ENCODE results near the gene SURF4.
"Not testable (repeated sequence)": the region's sequence is repeated elsewhere in the genome, so short reads cannot be mapped to it uniquely, and the experiment has no call there.

SURF4 gene

DNA sequence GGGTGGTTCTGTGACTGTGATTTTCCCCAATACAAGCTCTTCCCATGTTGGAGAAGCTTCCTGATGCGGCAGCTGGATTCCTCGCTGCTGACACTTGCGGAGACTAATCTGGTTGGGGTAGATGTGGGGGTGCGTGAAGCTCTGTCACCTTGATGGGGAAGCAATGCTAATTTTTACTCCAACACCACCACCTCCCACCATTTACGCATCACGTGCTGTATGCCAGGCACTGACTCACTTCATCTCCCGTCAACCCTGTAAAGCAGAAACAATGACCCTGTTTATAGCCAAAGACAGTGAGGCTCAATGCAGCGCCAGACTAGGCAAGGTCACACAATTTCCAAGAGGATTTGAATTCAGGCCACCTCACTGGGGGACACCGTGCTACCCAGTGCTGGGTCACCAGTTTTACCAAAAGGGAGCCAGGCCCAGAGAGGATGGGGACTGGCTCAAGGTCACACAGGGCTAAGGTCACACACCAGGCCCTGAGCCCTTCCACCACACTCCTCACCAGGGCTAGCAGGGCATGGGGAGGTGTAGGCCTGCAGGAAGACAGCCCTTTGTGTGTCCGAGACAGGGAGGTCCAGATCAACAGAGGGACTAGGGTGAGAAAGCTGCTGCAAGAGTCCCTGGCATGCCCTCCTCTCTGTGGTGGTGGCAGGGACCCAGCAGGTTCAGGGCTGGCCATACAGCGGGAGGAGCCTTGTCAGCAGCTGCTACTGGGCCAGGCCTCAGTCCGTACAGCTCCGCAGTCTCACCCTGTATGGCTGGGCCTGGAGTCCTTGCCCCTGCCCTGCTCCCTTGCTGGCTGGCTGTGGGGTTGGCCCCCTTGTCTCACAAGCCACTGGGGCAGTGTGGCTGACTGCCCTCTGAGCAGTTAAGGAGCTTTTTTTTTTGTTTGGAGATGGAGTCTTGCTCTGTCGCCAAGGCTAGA is 3.6 kb upstream of the SURF4 start:
- no peak for DNase-seq (ENCODE audit: low read depth)
- H3K4me3 ChIP-seq (replicated peaks; ENCODE audit: low read depth, low read length), result no peak overlapping the region
- TF ChIP-seq, protein P1, sequence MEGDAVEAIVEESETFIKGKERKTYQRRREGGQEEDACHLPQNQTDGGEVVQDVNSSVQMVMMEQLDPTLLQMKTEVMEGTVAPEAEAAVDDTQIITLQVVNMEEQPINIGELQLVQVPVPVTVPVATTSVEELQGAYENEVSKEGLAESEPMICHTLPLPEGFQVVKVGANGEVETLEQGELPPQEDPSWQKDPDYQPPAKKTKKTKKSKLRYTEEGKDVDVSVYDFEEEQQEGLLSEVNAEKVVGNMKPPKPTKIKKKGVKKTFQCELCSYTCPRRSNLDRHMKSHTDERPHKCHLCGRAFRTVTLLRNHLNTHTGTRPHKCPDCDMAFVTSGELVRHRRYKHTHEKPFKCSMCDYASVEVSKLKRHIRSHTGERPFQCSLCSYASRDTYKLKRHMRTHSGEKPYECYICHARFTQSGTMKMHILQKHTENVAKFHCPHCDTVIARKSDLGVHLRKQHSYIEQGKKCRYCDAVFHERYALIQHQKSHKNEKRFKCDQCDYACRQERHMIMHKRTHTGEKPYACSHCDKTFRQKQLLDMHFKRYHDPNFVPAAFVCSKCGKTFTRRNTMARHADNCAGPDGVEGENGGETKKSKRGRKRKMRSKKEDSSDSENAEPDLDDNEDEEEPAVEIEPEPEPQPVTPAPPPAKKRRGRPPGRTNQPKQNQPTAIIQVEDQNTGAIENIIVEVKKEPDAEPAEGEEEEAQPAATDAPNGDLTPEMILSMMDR (IDR thresholded peaks at IDR 0.05; ENCODE audit: low read length, missing control alignments), result no peak

DNA sequence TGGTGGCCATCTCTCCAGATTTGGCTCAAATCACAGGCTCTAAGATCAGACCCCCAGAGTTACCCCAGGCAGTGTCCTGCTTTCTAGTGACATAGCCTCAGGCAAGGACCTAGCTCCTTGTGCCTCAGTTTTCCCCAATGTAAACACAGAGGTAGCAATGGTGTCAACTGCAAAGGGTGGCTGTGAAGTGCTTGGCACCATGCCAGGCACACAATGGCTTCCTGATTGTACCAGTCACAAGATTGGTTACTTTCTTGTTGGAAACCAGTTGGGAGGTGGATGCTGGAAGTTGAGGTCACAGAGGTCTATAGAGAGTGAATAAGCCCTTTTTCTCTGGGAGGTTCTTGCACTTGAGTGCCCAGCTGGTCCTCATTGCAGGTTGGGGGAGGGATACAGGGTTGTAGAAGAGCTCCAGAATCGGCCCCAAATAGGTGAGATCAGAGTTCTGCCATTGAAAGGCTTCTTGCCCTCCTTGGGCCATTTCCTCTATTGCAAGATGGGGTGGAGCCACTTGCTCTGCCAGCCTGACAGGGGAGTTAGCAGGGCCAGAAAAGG is 2.6 kb upstream of the SURF4 start:
- no peak overlapping the region for H3K4me3 ChIP-seq (replicated peaks; ENCODE audit: low read depth, low read length)
- TF ChIP-seq, protein P1 (IDR thresholded peaks at IDR 0.05; ENCODE audit: low read length, missing control alignments), result no peak
- DNase-seq (ENCODE audit: low read depth), result no peak

DNA sequence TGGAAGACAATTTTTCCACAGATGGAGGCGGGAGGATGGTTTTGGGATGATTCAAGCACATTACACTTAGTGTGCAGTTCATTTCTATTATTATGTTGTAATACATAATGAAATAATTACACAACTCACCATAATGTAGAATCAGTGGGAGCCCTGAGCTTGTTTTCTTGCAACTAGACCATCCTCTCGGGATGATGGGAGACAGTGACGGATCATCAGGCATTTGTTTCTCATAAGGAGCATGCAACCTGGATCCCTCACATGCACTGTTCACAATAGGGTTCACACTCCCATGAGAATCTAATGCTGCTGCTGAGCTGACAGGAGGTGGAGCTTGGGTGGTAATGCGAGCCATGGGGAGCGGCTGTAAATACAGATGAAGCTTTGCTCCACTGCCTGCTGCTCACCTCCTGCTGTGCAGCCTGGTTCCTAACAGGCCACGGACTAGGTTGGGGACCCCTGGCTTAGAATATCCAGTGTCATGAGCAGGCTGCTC is 1.9 kb upstream of the SURF4 start:
- no peak overlapping the region for H3K4me3 ChIP-seq (replicated peaks; ENCODE audit: low read depth, low read length)
- TF ChIP-seq, protein P1 (IDR thresholded peaks at IDR 0.05; ENCODE audit: low read length, missing control alignments), result no peak
- DNase-seq (ENCODE audit: low read depth), result peak; percentile 31

DNA sequence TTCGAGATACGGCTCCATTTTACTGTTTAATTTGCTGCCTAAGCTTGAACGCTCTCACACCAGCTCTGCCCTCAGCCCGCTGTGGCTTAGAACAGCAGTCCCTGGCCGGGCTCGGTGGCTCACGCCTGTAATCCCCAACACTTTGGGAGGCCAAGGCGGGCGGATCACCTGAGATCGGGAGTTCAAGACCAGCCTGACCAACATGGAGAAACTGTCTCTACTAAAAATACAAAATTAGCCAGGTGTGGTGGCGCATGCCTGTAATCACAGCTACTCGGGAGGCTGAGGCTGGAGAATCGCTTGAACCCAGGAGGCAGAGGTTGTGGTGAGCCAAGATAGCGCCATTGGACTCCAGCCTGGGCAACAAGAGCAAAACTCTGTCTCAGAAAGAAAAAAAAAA is 1.4 kb upstream of the SURF4 start:
- not testable (repeated sequence) for DNase-seq (ENCODE audit: low read depth); H3K4me3 ChIP-seq (replicated peaks; ENCODE audit: low read depth, low read length)

DNA sequence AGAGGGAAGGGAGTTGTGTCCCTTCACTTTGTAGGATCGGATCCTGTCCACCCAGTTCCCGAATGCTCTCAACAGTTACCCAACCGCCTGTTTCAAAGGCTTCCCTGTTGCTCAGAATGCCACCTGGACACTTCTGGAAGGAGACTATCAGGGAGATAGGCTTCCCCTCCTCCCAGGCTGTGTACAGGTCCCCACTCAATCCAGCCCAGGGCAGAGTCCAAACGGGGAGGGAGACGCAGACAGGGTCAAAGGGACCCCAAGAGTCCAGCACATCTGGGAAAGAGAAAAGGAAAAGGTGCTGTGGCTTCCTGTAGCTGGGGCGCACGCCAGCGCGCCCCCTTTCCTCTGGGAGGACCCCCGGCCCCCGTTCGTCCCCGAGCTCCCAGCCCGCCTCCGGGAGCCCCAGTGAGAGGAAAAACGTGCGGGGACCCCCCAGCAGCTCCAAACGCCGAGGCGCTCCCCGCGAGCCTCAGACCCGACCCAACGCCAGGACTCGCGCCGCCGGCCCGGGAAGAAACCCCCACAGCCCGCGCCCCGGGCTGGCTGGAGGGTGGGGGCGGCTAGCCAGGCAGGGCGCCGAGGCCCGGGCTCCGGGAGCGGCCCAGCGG is 640 bp downstream of the SURF4 start:
- TF ChIP-seq, protein P1 (IDR thresholded peaks at IDR 0.05; ENCODE audit: low read length, missing control alignments), result no peak
- H3K4me3 ChIP-seq (replicated peaks; ENCODE audit: low read depth, low read length), result peak overlapping the region; percentile 90
- peak; percentile 44 for DNase-seq (ENCODE audit: low read depth)

DNA sequence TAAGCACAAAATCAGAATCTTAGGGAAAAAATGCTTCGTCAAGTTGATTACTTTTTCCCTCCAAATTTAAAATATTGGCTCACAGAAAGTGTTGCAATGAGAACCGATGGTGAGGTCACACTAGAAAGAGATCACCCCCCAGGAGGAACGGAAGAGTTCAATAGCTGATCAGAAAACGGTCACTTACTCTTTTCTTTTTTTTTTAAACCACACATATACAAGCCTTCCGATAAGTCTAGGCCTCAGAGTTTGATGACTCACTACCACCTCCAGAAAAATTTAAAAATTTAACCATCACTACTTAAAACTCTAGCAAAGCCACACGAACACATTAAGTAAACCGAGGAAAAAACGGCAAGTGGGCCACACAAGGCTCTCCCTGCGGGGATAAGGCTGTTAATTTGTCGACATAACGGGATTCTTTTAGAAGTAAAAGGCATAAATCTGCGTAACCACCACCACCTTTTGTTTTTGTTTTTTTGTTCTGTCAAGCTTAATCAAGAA is 1.2 kb downstream of the SURF4 start:
- peak overlapping the region; percentile 90 for H3K4me3 ChIP-seq (replicated peaks; ENCODE audit: low read depth, low read length)
- peak; percentile 55 for DNase-seq (ENCODE audit: low read depth)
- TF ChIP-seq, protein P1 (IDR thresholded peaks at IDR 0.05; ENCODE audit: low read length, missing control alignments), result no peak

DNA sequence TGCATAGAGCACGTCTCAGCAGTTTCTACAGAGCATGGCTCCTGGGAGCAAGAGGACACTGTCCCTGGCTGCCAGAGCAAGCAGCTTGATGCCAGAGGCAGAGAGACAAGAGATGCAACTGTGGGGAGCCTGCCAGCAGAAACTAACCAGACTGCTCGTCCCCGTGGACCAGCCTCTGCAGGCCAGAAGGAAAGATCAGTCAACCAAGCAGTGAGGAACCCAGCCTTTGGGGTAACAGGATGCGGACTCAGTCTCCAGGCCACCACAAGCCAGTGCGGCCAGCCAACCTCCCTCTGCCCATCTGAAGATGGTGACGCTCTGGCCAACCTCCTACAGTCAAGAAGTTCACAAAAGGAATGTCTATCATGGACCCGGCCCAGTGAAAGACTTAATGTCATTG is 3.7 kb downstream of the SURF4 start:
- no peak for DNase-seq (ENCODE audit: low read depth)
- TF ChIP-seq, protein P1 (IDR thresholded peaks at IDR 0.05; ENCODE audit: low read length, missing control alignments), result no peak
- H3K4me3 ChIP-seq (replicated peaks; ENCODE audit: low read depth, low read length), result no peak overlapping the region

Measured in fibroblast of pulmonary artery (primary cell).